Hepatocyte (in vitro differentiated cells): ENCODE measurements around the gene ALG2. TPM values are rescaled to one million over a fixed set of nuclear protein-coding genes. Genes with fewer than 3 reads are reported as not detected.
"Not testable (repeated sequence)": the region's sequence is repeated elsewhere in the genome, so short reads cannot be mapped to it uniquely, and the experiment has no call there.

Experiments used
- DNase-seq: peaks from one replicate; pipeline ENCODE4 v3.0.0-alpha.2; 2016; ENCODE audit warnings: low spot score
- H2AFZ ChIP-seq: fragments of 200-600 bp; sonication (generic); 2 replicates; pipeline ENCODE4 v1.6.0; 2016; ENCODE audit warnings: antibody characterized with exemption, mild to moderate bottlenecking
- H3K27ac ChIP-seq: fragments of 200-600 bp; sonication (generic); 2 replicates; pipeline ENCODE4 v1.5.1; 2016; ENCODE audit warnings: mild to moderate bottlenecking
- H3K27me3 ChIP-seq: fragments of 200-600 bp; sonication (generic); 2 replicates; pipeline ENCODE4 v1.6.1; 2016
- H3K36me3 ChIP-seq: fragments of 200-600 bp; sonication (generic); replicated peaks from 2 replicates; pipeline ENCODE4 v1.5.1; 2016; ENCODE audit warnings: low read depth; ENCODE audit not compliant: insufficient read depth
- H3K4me1 ChIP-seq: fragments of 200-600 bp; sonication (generic); 2 replicates; pipeline ENCODE4 v1.5.1; 2016; ENCODE audit warnings: mild to moderate bottlenecking, moderate library complexity; ENCODE audit not compliant: insufficient read depth
- H3K4me2 ChIP-seq: fragments of 200-600 bp; sonication (generic); 2 replicates; pipeline ENCODE4 v1.6.0; 2016
- H3K4me3 ChIP-seq: fragments of 200-600 bp; sonication (generic); 2 replicates; pipeline ENCODE4 v1.5.1; 2016; ENCODE audit warnings: mild to moderate bottlenecking
- H3K79me2 ChIP-seq: fragments of 200-600 bp; sonication (generic); 2 replicates; pipeline ENCODE4 v1.6.0; 2017; ENCODE audit warnings: mild to moderate bottlenecking
- H3K9me2 ChIP-seq: fragments of 200-600 bp; sonication (generic); replicated peaks from 2 replicates; pipeline ENCODE4 v1.6.0; 2017; ENCODE audit warnings: mild to moderate bottlenecking; ENCODE audit not compliant: insufficient read depth
- H3K9me3 ChIP-seq: fragments of 200-600 bp; sonication (generic); 2 replicates; pipeline ENCODE4 v1.5.1; 2016; ENCODE audit warnings: low read depth, mild to moderate bottlenecking
- H4K20me1 ChIP-seq: fragments of 200-600 bp; sonication (generic); 2 replicates; pipeline ENCODE4 v1.6.0; 2016; ENCODE audit warnings: mild to moderate bottlenecking; ENCODE audit not compliant: insufficient read depth, poor library complexity, severe bottlenecking
- CTCF ChIP-seq: fragments of 200-600 bp; sonication (generic); IDR thresholded peaks from 2 replicates; pipeline ENCODE4 v1.5.1; 2016; ENCODE audit warnings: antibody characterized with exemption, mild to moderate bottlenecking; ENCODE audit not compliant: poor library complexity
- EZH2 ChIP-seq: fragments of 200-600 bp; sonication (generic); IDR thresholded peaks from 2 replicates; pipeline ENCODE4 v1.6.1; 2016; ENCODE audit warnings: antibody characterized with exemption, mild to moderate bottlenecking, borderline replicate concordance
- EZH2phosphoT487 ChIP-seq: fragments of 200-600 bp; sonication (generic); IDR thresholded peaks from one replicate; pipeline ENCODE4 v1.6.1; 2018; ENCODE audit warnings: antibody characterized with exemption, mild to moderate bottlenecking, low read depth, moderate library complexity; ENCODE audit not compliant: unreplicated experiment, severe bottlenecking
- WGBS: methylation state at CpG from one replicate; pipeline ENCODE4 v1.1.6; 2016; ENCODE audit warnings: low lambda C conversion rate; ENCODE audit errors: missing lambda C conversion rate; 5-methylcytosine and 5-hydroxymethylcytosine counted together
- polyA plus RNA-seq: library from polyadenylated mRNA; unstranded; fragments of >200 nt; fragmentation: Nextera tagmentation; extraction: Ambion mirVana; gene quantifications from 2 replicates; pipeline ENCODE4 v1.2.1, GENCODE V29; 2016
- total RNA-seq: library from RNA; depleted of rRNA; stranded (reverse); fragments of >200 nt; gene quantifications from 2 replicates; pipeline ENCODE4 v1.2.3, GENCODE V29; 2014

ALG2 gene
- total and polyA plus RNA-seq, 2 experiments from 2014 or later = 51.9 to 64.0 TPM

- Histone ChIP-seq H3K27me3 (no peaks in the 10 kb centered on the region), H3K4me2 (no peak overlapping the region), H2AFZ (no peak overlapping the region), H3K4me1 (no peaks in the 10 kb centered on the region), H3K27ac (no peak overlapping the region), H3K9me2 (no peaks in the 10 kb centered on the region), H4K20me1 (no peaks in the 10 kb centered on the region), H3K79me2 (no peaks in the 10 kb centered on the region), H3K36me3 (no peaks in the 10 kb centered on the region), H3K4me3 (no peak overlapping the region), H3K9me3 (no peaks in the 10 kb centered on the region)
- 73% methylated on average over 6 of the region's 6 CpGs for WGBS
- no peak for TF ChIP-seq EZH2phosphoT487
- no peak for TF ChIP-seq EZH2
- TF ChIP-seq CTCF = no peak
- DNase-seq = no peak
These were observed 17.8 kb upstream of the ALG2 start for GRCh38 chr9:99239341-99240060.

GRCh38 chr9:99238331-99238730 lies 16.6 kb upstream of the ALG2 start:
- Histone ChIP-seq H3K79me2 (no peaks in the 10 kb centered on the region), H3K4me3 (no peak overlapping the region), H3K27me3 (no peaks in the 10 kb centered on the region), H3K36me3 (no peaks in the 10 kb centered on the region), H3K9me3 (no peaks in the 10 kb centered on the region), H3K4me2 (no peak overlapping the region), H4K20me1 (no peaks in the 10 kb centered on the region), H3K4me1 (no peaks in the 10 kb centered on the region), H3K27ac (no peak overlapping the region), H2AFZ (no peak overlapping the region), H3K9me2 (no peaks in the 10 kb centered on the region)
- TF ChIP-seq CTCF = no peak
- TF ChIP-seq EZH2phosphoT487 = no peak
- TF ChIP-seq EZH2 = no peak
- no peak for DNase-seq

DNA sequence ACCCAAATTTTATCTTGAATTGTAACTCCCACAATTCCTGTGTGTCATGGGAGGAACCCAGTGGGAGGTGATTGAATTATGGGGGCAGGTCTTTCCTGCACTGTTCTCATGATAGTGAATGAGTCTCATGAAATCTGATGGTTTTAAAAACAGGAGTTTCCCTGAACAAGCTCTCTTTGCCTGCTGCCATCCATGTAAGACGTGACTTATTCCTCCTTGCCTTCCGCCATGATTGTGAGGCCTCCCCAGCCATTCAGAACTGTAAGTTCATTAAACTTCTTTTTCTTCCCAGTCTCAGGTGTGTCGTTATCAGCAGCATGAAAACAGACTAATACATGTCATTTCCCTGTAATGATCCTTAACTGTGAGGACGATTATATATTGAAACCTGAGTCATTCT lies 16.1 kb upstream of the ALG2 start:
- not testable (repeated sequence) for H3K4me3 ChIP-seq, DNase-seq, H3K36me3 ChIP-seq, H3K9me2 ChIP-seq, H3K27me3 ChIP-seq, H3K27ac ChIP-seq, H4K20me1 ChIP-seq, H2AFZ ChIP-seq, H3K4me1 ChIP-seq, H3K9me3 ChIP-seq, H3K79me2 ChIP-seq, H3K4me2 ChIP-seq
- 93% methylated on average over 4 of the region's 4 CpGs for WGBS

DNA sequence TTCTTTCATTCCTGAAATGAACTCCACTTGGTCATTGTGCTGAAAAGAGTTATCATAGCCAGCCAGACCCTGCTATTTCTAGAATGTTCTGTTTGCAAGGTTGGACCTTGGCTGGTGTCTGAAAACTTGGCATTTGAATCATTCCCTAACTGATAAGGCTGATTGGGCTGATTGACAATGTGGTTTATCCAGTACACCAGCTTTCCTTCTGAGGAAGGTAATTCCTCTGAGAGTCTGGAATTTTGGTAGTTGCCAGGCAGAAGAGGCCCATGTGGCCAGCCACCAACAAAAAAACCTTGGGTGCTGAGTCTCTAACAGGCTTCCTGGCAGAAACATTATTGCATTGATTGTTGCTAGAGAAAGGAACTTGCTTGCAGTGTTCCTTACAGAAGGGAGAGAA lies 15.6 kb upstream of the ALG2 start:
- Histone ChIP-seq H3K9me3 (no peaks in the 10 kb centered on the region), H3K27me3 (no peaks in the 10 kb centered on the region), H3K79me2 (no peaks in the 10 kb centered on the region), H3K4me2 (no peak overlapping the region), H4K20me1 (no peaks in the 10 kb centered on the region), H3K4me1 (no peaks in the 10 kb centered on the region), H3K36me3 (no peaks in the 10 kb centered on the region), H3K27ac (no peak overlapping the region), H3K9me2 (no peaks in the 10 kb centered on the region), H3K4me3 (no peak overlapping the region), H2AFZ (no peak overlapping the region)
- DNase-seq = no peak
- no peak for TF ChIP-seq CTCF
- TF ChIP-seq EZH2 = no peak
- TF ChIP-seq EZH2phosphoT487 = no peak
